ENCODE results near the gene RWDD3. TPM values are rescaled to one million over a fixed set of nuclear protein-coding genes. Genes with fewer than 3 reads are reported as not detected.

Gene RWDD3
- total and polyA plus RNA-seq, 9 donors: 9.7 to 18.0 (median 15.7) TPM

- 93 to 96% (median 93%) methylated on average over 4 of the region's 4 CpGs for WGBS, 3 donors
- no peaks in the 10 kb centered on the region for H3K36me3 ChIP-seq
- intact Hi-C loops (cut with DNase I): no loop called here
Observed at GRCh38 chr1:95219407-95219806, 14.6 kb upstream of the RWDD3 start.

GRCh38 chr1:95221306-95221705 lies 12.7 kb upstream of the RWDD3 start:
- no peak overlapping the region for H3K27ac ChIP-seq
- intact Hi-C loops (cut with DNase I): no loop called here

More at GRCh38 chr1:95219407-95219806, 14.6 kb upstream of the RWDD3 start:
- no peaks in the 10 kb centered on the region for H3K27me3 ChIP-seq
- H3K4me1 ChIP-seq (ENCODE audit: insufficient read depth): no peaks in the 10 kb centered on the region
- no peaks in the 10 kb centered on the region for H3K9me3 ChIP-seq
- TF ChIP-seq POLR2A (IDR thresholded peaks at IDR 0.05) (no peak), EP300 (IDR thresholded peaks at IDR 0.05) (no peak), CTCF (IDR thresholded peaks at IDR 0.05) (no peak)
- H3K4me3 ChIP-seq: no peak overlapping the region
- no peak for DNase-seq
- H3K27ac ChIP-seq: no peak overlapping the region

GRCh38 chr1:95222629-95223028 lies 11.4 kb upstream of the RWDD3 start:
- intact Hi-C loops (cut with DNase I): no loop called here
- no peaks in the 10 kb centered on the region for H3K36me3 ChIP-seq
- WGBS, 3 donors: 84 to 91% (median 86%) methylated on average over 2 of the region's 2 CpGs

More at GRCh38 chr1:95221306-95221705, 12.7 kb upstream of the RWDD3 start:
- 89 to 96% (median 89%) methylated on average over 6 of the region's 6 CpGs for WGBS, 3 donors
- Histone ChIP-seq H3K4me1 (ENCODE audit: insufficient read depth) (no peaks in the 10 kb centered on the region), H3K36me3 (no peaks in the 10 kb centered on the region), H3K27me3 (no peaks in the 10 kb centered on the region), H3K9me3 (no peaks in the 10 kb centered on the region), H3K4me3 (no peak overlapping the region)
- TF ChIP-seq EP300 (IDR thresholded peaks at IDR 0.05): no peak
- no peak for TF ChIP-seq CTCF (IDR thresholded peaks at IDR 0.05)
- no peak for TF ChIP-seq POLR2A (IDR thresholded peaks at IDR 0.05)
- no peak for DNase-seq

GRCh38 chr1:95223110-95223509 lies 10.9 kb upstream of the RWDD3 start:
- no peak for TF ChIP-seq CTCF (IDR thresholded peaks at IDR 0.05)
- no peak for TF ChIP-seq EP300 (IDR thresholded peaks at IDR 0.05)
- TF ChIP-seq POLR2A (IDR thresholded peaks at IDR 0.05): no peak
- no peak for DNase-seq
- Histone ChIP-seq H3K4me1 (ENCODE audit: insufficient read depth) (no peaks in the 10 kb centered on the region), H3K9me3 (no peaks in the 10 kb centered on the region), H3K27ac (no peak overlapping the region), H3K4me3 (no peak overlapping the region), H3K27me3 (no peaks in the 10 kb centered on the region), H3K36me3 (no peaks in the 10 kb centered on the region)
- intact Hi-C loops (cut with DNase I): no loop called here

More at GRCh38 chr1:95222629-95223028, 11.4 kb upstream of the RWDD3 start:
- TF ChIP-seq CTCF (IDR thresholded peaks at IDR 0.05): no peak
- no peak for TF ChIP-seq POLR2A (IDR thresholded peaks at IDR 0.05)
- no peak for TF ChIP-seq EP300 (IDR thresholded peaks at IDR 0.05)
- Histone ChIP-seq H3K27ac (no peak overlapping the region), H3K4me1 (ENCODE audit: insufficient read depth) (no peaks in the 10 kb centered on the region), H3K4me3 (no peak overlapping the region), H3K27me3 (no peaks in the 10 kb centered on the region), H3K9me3 (no peaks in the 10 kb centered on the region)
- no peak for DNase-seq
